Measurements from ENCODE around the gene CST6.
"Not testable (repeated sequence)": the region's sequence is repeated elsewhere in the genome, so short reads cannot be mapped to it uniquely, and the experiment has no call there.

CST6 gene

GRCh38 chr11:66004186-66004585, 7.6 kb upstream of the CST6 start:
- no peak for TF ChIP-seq ZFX (IDR thresholded peaks at IDR 0.05)
- TF ChIP-seq CTCF (conservative IDR thresholded peaks at IDR 0.05), result no peak
- peak overlapping the region; percentile 84 for H3K27ac ChIP-seq

- TF ChIP-seq ZFX (IDR thresholded peaks at IDR 0.05), result no peak
- no peak for TF ChIP-seq CTCF (conservative IDR thresholded peaks at IDR 0.05)
- H3K27ac ChIP-seq, result no peak overlapping the region
Measured at GRCh38 chr11:66006134-66006890, 5.5 kb upstream of the CST6 start.

- no peak for TF ChIP-seq ZFX (IDR thresholded peaks at IDR 0.05)
- no peak for TF ChIP-seq CTCF (conservative IDR thresholded peaks at IDR 0.05)
- H3K27ac ChIP-seq, result no peak overlapping the region
Measured at GRCh38 chr11:66006891-66007176, 5.0 kb upstream of the CST6 start.

GRCh38 chr11:66007201-66007634, 4.6 kb upstream of the CST6 start:
- TF ChIP-seq CTCF (conservative IDR thresholded peaks at IDR 0.05), result no peak
- no peak for TF ChIP-seq ZFX (IDR thresholded peaks at IDR 0.05)
- no peak overlapping the region for H3K27ac ChIP-seq

GRCh38 chr11:66008095-66008467, 3.7 kb upstream of the CST6 start:
- no peak overlapping the region for H3K27ac ChIP-seq
- no peak for TF ChIP-seq ZFX (IDR thresholded peaks at IDR 0.05)
- TF ChIP-seq CTCF (conservative IDR thresholded peaks at IDR 0.05), result no peak

- no peak for TF ChIP-seq CTCF (conservative IDR thresholded peaks at IDR 0.05)
- TF ChIP-seq ZFX (IDR thresholded peaks at IDR 0.05), result no peak
- no peak overlapping the region for H3K27ac ChIP-seq
Measured at GRCh38 chr11:66008468-66009101, 3.2 kb upstream of the CST6 start.

- H3K27ac ChIP-seq, result not testable (repeated sequence)
Measured at GRCh38 chr11:66010036-66010435, 1.8 kb upstream of the CST6 start.

All from C4-2B (cell line).